Iris pigment epithelial cell (primary cell): ENCODE measurements around the gene ASMT.
"Not testable (repeated sequence)": the region's sequence is repeated elsewhere in the genome, so short reads cannot be mapped to it uniquely, and the experiment has no call there.

Experiments
- DNase-seq: peaks from one replicate; pipeline ENCODE4 v3.0.0-alpha.2; 2011; ENCODE audit warnings: low read depth

ASMT gene

DNA sequence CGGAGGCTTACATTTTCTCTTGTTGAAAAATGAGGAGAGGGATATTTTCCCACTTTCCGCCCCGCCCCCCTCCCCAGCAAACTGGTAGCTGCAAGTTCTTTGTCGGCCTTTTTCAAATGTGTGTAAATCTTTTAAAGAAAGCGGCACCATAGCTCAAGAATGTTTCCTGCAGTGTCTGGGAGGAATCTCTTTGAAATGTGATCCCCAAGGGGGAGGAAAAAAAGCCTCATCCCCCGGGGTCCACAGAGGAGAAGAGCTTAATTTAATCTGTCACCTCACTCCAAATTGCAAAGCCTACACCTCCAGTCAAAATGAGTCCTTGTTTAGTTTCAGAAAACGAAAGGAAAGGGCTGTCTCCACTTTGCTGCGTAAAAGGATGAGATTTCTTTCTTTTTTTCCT, 34.8 kb downstream of the ASMT start:
- DNase-seq, result peak; percentile 3

DNA sequence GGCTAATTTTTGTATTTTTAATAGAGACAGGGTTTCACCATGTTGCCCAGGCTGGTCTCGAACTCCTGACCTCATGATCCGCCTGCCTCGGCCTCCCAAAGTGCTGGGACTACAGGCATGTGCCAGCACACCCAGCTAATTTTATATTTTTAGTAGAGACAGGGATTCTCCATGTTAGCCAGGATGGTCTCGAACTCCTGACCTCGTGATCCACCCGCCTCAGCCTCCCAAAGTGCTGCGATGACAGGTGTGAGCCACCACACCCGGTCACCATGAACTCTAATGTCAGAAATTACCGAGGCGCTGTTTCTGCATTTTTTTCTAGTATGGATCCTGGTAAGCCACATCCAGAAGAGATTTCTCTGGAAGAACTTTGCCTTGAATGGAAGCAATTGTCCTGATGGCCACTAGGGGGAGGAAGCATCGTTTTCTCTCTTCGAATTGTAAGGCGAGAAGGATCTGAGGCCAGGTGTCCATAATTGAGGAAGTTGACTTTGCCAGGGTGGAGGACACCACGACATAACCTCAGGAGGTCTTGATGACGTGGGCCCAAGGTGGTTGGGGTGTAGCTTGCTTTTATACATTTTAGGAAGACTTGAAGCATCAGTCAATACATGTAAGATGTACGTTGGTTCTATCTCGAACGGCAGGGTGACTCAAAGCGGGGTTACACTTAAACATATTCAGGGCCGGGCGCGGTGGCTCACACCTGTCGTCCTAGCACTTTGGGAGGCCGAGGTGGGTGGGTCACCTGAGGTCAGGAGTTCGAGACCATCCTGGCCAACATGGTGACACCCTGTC, 37.4 kb downstream of the ASMT start:
- DNase-seq, result peak; percentile 52

DNA sequence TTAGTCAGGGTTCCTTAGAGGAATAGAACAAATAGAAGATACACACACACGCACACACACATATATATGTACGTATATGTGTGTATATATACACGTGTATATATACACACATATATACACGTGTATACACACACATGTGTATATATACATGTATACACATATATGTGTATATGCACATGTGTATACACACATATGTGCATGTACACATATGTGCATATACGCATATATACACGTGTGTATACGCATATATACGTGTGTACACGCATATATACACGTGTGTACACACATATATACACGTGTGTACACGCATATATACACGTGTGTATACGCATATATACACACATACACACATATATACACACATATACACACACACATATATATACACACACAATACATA, 41.5 kb downstream of the ASMT start:
- DNase-seq, result no peak

DNA sequence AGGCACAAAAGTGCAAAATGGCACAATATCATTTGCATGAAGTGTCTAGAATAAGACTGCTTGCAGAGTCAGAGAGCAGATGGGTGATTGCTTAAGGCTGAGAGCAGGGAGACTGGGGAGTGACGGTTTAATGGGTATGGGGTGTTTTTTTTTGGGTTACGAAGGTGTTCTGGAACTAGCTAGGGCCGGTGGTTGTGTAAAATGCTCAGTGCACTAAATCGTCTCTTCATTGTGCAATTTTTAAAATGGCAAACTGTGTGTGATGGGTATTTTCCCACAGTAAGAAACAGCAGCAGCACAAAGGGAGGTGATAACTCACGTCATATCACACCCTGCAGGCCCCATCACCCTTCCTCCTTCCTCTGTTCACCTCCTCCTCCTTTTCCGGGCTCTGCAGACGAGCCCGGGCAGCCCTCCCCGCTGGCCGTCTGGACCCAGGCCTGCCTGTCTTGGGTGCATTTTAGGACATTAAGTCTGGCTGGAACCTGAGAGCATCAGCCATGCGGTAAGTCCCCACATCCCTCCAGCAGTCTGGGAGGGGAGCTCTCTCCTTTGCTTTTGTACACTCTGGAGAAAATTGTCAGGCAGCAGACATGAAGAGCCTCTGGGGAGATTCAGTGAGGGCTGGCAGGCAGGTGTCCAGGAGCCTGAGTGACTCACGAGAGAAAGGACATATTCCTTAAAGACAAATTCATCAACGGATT, 42.7 kb downstream of the ASMT start:
- DNase-seq, result peak; percentile 28

DNA sequence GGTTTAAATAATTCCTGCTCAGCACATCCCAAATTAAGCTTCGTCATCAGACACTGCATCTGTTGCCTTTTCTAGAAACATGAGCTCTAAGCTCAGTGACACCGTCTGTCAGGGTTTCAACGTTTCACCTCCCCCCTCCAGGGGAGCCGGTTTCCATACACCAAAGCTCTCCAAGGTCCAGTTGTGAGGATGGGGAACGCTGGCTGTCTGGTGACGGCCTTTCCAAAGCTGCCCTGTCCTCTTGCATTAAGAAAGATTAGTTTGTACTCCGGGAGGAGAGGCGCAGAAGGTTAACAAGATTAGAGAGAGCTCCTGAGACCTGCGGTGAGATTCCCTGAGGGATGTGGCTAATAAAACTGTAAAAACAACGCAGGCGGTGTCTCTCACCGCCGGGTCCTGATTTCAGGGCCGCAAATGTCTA, 43.2 kb downstream of the ASMT start:
- DNase-seq, result no peak

DNA sequence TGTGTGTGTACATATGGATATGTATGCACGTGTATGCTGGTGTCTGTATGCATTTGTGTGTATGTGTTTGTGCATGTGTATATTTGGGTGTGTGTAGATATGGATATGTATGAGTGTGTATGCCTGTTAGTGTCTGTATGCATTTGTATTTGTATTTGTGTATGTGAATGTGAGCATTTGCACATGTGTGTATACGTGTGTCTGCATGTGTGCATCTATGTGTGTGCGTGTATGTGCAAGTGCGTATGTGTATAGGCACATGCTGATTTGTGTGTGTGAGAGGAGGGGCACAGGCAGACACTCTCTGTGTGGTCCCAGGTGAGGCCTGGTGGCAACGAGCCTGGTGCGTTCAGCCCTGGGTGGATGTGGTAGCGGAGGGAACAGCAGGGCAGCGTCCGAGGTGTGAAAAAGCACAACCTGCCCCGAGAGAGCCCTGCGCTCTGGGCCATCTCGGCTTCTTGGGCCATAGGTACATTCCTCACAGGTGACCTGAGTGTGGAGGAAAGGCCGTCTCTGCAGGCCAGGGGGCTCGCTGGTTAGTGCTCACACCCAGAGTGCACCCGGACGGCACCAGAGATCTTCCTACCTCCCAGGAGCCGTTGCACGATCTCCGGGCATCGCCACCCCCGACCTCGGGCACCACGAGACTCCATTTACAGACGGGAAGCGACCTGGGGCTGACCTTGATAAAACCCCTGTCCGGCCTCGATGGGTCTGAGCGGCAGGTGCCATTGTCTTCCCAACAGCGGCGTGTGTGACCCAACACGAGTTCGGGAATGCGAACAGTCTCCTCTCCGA, 45.0 kb downstream of the ASMT start:
- DNase-seq, result no peak

DNA sequence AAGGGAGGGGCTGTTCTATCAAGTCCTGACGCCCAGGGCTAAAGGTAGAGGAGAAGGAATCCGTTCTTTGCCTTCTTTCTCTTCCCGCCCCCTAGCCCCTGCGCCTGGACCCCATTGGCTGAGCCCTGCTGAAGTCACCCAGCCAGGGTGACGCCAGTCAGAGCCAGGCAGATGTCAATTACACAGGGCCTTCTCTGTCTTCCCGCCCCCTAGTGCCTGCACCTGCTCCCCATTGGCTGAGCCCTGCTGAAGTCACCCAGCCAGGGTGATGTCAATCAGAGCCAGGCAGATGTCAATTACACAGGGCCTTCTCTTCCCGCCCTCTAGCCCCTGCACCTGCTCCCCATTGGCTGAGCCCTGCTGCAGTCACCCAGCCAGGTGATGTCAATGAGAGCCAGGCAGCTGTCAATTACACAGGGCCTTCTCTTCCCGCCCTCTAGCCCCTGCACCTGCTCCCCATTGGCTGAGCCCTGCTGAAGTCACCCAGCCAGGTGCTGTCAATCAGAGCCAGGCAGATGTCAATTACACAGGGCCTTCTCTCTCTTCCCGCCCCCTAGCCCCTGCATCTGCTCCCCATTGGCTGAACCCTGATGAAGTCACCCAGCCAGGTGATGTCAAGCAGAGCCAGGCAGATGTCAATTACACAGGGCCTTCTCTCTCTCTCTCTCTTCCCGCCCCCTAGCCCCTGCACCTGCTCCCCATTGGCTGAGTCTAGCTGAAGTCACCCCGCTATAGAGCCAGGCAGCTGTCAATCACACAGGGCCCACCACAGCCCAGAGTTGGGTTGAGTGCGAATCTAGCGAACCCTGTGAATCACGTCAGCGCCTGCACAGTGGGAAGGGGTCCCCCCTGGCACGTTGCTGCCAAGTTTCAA, 46.4 kb downstream of the ASMT start:
- no peak for DNase-seq

DNA sequence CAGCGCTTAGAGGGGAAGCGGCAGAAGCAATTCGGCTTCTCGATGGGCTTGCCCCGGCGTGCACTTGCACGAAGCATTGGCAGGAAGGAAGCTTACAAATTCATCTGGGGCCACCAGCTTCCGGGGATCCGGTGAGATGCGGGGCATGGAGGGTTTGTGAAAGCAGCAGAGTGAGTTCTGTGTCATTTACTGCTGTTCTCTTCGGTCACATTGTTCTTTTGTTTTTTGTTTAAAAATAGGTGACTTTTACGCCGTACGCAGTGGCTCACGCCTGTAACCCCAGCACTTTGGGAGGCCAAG, 47.0 kb downstream of the ASMT start:
- no peak for DNase-seq

DNA sequence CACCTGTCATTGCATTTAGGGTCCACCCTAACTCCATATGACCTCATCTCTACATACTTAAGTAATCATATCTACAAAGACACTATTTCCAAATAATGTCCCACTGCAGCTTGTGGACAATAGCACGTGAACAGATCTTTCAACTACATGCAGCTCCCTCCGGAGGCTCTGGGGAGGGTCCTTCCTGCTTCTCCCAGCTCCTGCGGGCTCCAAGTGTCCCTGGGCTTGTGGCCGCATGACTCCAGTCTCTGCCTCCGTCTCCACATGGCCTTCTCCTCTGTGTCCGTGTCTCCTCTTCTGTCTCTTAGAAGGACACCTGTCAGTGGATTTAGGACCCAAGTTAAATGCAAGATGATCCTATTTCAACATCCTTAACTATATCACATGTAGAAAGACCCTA, 52.7 kb downstream of the ASMT start:
- DNase-seq, result no peak

DNA sequence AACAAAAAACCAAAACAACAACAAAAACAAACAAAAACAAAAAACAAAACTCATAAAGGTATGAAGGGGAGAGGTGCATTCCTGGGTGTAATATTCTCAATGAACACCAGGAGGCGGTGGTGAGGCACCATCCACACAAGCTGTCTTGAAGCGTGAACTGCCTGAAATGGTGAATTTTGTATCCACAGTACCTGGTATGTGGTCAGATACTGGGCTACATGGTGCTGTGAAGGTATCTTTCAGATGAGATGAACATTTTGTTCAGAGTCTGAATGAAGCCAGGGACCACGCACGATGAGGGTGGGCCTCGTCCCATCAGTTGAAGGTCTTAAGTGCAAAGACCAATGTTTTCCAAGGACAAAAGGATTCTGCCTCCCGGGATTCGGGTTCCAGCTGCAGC, 58.5 kb downstream of the ASMT start:
- DNase-seq, result peak; percentile 21

DNA sequence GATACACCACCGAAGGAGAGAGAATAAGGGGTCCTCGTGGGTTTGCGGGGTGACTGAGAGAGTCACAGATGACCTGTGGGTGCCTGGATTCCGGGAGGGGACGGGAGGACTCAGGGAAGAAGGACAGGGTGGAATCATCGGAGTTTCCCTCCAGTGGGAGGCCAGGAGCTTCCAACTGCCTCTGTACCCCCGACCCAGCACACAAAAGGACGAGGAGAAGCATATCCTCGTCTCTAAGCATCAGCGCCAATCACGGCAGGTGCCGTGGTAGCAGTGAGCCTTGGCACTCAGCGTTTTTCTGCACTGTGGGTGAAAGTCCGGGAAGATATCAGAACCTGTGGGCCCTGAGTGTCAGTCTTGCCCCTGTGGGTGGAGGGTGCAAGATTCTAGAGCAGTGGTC, 62.0 kb downstream of the ASMT start:
- DNase-seq, result no peak

DNA sequence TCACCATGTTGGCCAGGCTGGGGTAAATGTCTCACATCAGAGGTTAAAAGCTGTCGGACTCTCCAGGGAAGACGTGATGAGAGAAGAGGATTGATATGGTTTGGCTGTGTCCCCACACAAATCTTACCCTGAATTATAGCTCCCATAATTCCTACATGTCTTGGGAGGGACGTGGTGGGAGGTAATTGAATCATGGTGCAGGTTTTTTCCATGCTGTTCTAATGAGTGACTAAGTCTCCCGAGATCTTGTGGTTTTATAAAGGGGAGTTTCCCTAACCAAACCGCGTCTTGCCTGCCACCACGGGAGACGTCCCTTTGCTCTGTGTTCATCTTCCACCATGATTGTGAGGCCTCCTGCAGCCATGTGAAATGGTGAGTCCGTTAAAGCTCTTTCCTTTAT, 64.4 kb downstream of the ASMT start:
- peak; percentile 10 for DNase-seq

DNA sequence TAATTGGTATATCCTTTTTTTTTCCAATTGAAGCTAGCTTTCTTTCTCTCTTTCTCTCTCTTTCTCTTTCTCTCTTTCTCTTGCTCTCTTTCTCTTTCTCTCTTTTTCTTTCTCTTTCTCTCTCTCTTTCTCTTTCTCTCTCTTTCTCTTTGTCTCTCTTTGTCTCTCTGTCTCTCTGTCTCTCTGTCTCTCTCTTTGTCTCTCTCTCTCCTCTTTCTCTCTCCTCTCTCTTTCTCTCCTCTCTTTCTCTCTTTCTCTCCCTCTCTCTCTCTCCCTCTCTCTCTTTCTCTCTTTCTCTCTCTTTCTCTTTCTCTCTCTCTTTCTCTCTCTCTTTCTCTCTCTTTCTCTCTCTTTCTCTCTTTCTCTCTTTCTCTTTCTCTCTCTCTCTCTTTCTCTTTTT, 66.6 kb downstream of the ASMT start:
- DNase-seq, result no peak

DNA sequence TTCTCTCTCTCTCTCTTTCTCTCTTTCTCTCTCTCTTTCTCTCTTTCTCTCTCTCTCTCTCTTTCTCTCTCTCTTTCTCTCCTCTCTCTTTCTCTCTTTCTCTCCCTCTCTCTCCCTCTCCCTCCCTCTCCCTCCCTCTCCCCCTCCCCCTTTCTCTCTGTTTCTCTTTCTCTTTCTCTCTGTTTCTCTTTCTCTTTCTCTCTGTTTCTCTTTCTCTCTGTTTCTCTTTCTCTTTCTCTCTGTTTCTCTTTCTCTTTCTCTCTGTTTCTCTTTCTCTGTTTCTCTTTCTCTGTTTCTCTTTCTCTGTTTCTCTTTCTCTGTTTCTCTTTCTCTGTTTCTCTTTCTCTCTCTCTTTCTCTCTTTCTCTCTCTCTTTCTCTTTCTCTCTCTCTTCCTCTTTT, 67.0 kb downstream of the ASMT start:
- DNase-seq, result not testable (repeated sequence)

DNA sequence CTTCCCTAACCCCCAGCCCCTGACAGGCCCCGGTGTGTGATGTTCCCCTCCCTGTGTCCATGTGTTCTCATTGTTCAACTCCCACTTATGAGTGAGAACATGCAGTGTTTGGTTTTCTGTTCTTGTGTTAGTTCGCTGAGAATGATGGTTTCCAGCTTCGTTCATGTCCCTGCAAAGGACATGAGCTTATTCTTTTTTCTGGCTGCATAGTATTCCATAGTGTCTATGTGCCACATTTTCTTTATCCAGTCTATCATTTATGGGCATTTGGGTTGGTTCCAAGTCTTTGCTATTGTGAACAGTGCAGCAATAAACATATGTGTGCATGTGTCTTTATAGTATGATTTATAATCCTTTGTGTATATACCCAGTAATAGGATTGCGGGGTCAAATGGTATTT, 67.6 kb downstream of the ASMT start:
- DNase-seq, result not testable (repeated sequence)

DNA sequence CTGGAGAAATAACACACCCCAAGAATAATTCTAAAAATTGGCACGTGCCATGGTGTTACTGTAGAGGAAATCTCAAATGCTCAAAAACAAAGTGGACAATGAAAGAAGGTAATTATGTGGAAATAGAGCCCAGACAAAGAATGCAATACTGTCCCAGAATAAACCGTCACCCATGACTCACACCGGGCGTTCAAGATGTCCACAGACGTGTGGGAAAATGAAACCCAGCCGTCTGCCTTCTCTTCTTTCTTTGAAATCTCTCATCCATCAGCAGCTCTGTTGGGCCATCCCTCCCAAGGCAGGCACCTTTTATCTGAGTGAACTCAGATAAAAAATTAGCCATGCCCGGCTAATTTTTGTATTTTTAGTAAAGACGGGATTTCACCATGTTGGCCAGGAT, 70.0 kb downstream of the ASMT start:
- not testable (repeated sequence) for DNase-seq

DNA sequence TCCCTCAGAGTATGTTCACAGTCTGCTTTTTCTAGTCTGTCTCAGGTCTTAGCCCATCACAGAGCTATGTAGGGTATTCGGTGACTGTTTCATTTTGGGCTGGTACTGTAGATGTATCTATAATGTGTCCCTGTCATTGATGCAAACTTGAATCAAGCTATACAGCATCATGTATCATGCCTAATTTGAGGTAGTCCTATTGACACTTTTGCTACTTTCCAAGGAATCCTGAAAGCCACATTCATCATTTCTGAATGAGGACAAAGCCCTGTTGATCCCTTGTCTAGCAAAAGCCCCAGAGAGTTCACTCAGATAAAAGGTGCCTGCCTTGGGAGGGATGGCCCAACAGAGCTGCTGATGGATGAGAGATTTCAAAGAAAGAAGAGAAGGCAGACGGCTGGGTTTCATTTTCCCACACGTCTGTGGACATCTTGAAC, 70.6 kb downstream of the ASMT start:
- DNase-seq, result not testable (repeated sequence)

DNA sequence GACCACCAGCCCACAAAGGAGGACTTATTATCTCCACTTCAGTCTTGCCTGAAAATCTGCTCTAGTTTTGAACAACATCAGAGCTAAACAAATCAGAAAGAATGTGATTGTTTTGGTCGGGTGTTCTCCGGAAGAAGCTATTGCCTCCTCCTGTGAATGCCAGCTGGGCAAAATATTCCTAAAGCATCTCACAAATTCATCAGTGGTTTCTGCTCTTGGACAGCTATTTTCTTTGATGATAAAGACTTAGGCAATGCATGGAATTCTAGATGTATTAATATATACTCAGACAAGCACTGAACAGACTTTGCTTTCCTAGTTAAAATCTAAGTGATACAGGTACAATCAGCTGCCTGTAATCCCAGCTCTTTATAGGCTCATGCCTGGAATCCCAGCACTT, 71.8 kb downstream of the ASMT start:
- DNase-seq, result peak; percentile 7
